Activated T-cell treated with anti-CD3 and anti-CD28 coated beads, Interleukin-2, amount 50 U/mL, for 24 hours (primary cell): ENCODE data around the gene MPHOSPH9.
A peak's percentile ranks its signal among the peaks of the same experiment; 100 is the strongest.

Source experiments
- DNase-seq: peaks from one replicate; pipeline ENCODE4 v3.0.0-alpha.2; 2020
- H3K27ac Mint-ChIP-seq: 2 replicates; pipeline ENCODE4 v1.8.0; 2020; ENCODE audit warnings: mild to moderate bottlenecking, mixed read lengths
- H3K27me3 Mint-ChIP-seq: 2 replicates; pipeline ENCODE4 v1.8.0; 2020; ENCODE audit warnings: mixed read lengths
- H3K36me3 Mint-ChIP-seq: 2 replicates; pipeline ENCODE4 v1.8.0; 2020; ENCODE audit warnings: low read depth, mixed read lengths
- H3K4me1 Mint-ChIP-seq: 2 replicates; pipeline ENCODE4 v1.8.0; 2020; ENCODE audit warnings: low read depth, mixed read lengths
- H3K4me3 Mint-ChIP-seq: 2 replicates; pipeline ENCODE4 v1.8.0; 2020; ENCODE audit warnings: mild to moderate bottlenecking, moderate library complexity, mixed read lengths
- H3K9me3 Mint-ChIP-seq: 2 replicates; pipeline ENCODE4 v1.8.0; 2020; ENCODE audit warnings: mixed read lengths

MPHOSPH9 gene

DNA sequence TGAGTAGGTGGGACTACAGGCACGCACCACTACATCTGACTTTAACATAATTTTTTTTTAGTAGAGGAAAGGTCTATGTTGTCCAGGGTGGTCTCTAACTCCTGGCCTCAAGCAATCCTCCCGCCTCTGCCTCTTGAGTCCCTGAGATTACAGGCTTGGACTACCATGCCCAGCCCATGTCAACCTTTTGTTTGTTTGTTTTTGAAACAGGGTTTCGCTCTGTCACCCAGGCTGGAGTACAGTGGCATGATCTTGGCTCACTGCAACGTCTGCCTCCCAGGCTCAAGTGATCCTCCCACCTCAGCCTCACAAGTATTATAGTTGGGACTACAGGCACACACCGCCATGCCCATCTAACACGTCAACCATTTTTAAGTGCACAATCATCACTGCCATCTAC lies 111.3 kb downstream of the MPHOSPH9 start:
- Mint-ChIP-seq H3K4me3 (no peak overlapping the region), H3K36me3 (no peaks in the 10 kb centered on the region), H3K4me1 (peaks cover 61% of the 10 kb centered on the region), H3K9me3 (no peaks in the 10 kb centered on the region), H3K27ac (peak overlapping the region; percentile 0), H3K27me3 (no peaks in the 10 kb centered on the region)
- DNase-seq: no peak

DNA sequence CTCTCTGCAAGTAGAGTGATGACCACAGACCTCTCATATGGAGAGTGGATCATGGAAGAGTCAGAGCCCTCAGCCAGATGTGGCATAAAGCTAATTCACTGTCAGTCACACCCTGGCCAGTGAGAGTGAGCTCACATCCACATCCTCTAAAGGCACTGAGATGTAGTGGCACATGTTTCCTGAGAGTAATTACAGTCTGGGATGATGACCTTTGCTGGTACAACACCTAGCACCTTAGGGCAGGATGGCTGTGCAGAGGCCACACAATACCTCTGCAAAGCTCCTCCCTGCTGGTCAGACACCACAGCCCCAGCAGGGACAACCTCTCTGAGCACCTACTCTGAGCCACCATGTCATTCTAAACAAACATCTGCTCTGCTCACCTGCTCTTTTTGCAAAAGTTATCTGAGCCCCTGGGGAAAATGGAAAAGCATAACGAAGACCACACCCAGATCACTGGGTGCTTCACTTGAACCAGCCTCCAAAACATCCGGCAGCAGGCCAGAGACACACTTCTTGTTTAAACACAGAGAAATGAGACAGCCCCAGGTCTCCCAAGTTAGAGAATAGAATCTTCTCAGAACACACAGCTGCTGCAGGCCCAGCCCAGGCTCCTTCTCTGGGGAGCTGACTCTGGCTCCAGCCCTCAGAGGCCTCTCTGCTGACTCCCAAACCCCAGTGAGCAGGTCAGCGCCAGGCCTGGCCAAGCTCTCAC lies 112.3 kb downstream of the MPHOSPH9 start:
- Mint-ChIP-seq H3K27ac (peak overlapping the region; percentile 89), H3K36me3 (no peaks in the 10 kb centered on the region), H3K27me3 (no peaks in the 10 kb centered on the region), H3K4me3 (peak overlapping the region; percentile 32), H3K9me3 (no peaks in the 10 kb centered on the region), H3K4me1 (peaks cover 64% of the 10 kb centered on the region)
- DNase-seq: no peak

DNA sequence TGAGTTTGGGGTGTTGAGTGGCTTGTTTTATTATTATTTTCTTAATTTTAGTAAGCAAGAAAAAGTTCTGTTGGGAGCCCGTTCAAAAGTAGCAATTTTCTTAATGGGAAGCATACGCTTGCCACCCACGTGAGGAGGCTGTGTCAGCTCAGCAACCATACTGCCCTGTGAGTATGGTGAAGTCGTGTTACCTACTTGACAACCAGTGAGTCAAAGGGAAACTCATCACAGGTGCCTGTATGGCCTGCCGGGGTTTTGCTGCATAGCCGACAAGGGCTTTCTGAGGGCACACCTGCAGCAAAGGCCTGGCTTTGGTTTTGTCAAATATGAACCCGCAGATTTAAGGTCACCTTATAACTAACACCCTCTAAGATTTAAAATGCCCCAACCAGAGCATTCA lies 113.1 kb downstream of the MPHOSPH9 start:
- peak overlapping the region; percentile 21 for H3K4me3 Mint-ChIP-seq
- H3K27me3 Mint-ChIP-seq: no peaks in the 10 kb centered on the region
- peak; percentile 53 for DNase-seq
- H3K36me3 Mint-ChIP-seq: no peaks in the 10 kb centered on the region
- peak overlapping the region; percentile 89 for H3K27ac Mint-ChIP-seq
- H3K4me1 Mint-ChIP-seq: peaks cover 70% of the 10 kb centered on the region
- no peaks in the 10 kb centered on the region for H3K9me3 Mint-ChIP-seq

DNA sequence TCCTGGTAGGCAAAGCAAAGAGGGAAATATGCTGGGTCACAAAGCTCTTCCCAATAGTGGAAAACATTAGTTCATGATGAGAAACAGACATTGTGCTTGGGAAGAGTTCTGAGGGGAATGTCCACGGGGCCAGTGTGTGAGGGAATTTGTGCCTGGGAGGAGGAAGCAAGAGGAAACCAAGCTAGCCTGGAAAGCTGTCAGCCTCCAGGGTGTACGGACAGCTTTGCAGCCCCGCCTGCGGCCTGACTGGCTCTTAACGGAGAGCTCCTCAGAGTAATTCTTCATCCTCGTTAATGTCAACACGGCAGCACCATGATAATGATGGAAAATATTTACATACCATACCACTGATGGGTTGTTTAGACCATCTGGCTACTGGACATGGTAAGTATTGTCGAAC lies 114.4 kb downstream of the MPHOSPH9 start:
- Mint-ChIP-seq H3K27me3 (no peaks in the 10 kb centered on the region), H3K4me3 (no peak overlapping the region), H3K36me3 (no peaks in the 10 kb centered on the region), H3K27ac (no peak overlapping the region), H3K4me1 (peaks cover 78% of the 10 kb centered on the region), H3K9me3 (no peaks in the 10 kb centered on the region)
- no peak for DNase-seq

DNA sequence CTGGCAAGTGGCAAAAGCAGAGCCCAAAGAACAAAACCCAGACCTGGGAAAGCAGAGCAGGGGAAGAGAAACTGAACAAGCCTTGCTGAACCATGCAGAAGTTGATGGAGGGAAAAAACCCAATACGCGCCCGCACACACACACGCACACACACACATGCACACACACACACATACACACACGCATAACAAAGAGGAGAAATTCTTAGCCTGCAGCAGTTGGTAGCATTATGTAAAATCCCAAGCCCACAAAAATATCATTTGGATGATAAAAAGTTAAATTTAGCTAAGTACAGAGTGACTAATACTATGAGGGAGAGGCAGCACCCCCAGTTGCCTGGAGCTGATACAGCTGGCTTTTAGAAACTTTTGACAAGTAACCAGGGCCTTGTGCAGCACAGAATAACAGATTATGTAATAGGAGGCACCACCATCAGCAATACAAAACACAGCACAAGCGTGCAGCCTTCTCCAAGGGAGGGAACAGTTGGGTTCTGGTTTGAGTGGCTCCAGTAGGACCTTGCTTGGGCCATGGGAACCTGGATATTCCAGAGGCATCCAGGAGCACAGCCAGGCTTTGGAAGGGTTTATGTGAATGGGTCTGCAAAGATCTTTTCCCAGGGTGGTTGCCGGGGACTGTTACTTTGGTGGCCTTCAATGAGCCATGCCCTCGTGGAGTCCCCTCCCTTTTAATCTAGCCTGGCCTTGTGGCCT lies 117.4 kb downstream of the MPHOSPH9 start:
- H3K27ac Mint-ChIP-seq: no peak overlapping the region
- H3K9me3 Mint-ChIP-seq: no peaks in the 10 kb centered on the region
- peaks cover 64% of the 10 kb centered on the region for H3K4me1 Mint-ChIP-seq
- no peak overlapping the region for H3K4me3 Mint-ChIP-seq
- no peaks in the 10 kb centered on the region for H3K36me3 Mint-ChIP-seq
- DNase-seq: no peak
- no peaks in the 10 kb centered on the region for H3K27me3 Mint-ChIP-seq

DNA sequence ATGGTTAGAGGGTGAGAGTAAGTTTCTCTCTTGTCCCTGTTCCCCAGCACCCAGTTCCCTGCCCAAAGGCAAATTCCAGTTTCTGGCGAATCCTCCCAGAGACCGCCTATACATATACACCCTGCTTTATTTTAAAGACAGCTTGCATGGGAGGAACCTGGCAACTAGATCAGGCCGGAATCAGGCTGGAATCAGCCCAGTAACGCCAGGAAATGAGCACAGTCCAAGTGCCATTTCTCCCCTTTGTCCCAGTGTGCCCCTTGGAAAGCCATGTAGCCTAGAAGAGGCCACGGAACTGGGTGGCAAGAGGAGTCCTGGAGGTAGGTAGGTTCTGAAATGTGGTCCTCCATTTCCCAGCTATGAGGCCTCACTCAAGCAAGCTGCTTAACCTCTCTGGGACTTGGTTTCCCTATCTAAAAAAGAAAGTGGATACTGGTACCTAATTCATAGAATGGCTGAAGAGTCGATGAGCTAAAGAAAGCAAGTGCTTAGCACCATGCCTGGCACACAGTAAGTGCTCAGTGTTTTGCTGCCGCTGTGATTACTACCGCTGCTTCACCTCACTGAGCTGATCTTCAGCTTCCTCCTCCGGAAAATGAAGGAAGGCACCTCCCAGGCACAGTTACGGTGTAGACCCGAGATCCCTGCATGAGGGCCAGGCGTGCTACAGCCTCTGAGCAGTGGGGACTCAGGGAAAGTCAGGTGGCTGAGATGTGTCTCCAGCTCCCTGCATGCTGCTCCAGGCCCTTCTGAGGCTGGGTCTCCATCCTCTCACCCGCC lies 118.4 kb downstream of the MPHOSPH9 start:
- Mint-ChIP-seq H3K4me3 (no peak overlapping the region), H3K27ac (peak overlapping the region; percentile 10), H3K27me3 (no peaks in the 10 kb centered on the region), H3K9me3 (no peaks in the 10 kb centered on the region), H3K36me3 (no peaks in the 10 kb centered on the region), H3K4me1 (peaks cover 54% of the 10 kb centered on the region)
- no peak for DNase-seq

DNA sequence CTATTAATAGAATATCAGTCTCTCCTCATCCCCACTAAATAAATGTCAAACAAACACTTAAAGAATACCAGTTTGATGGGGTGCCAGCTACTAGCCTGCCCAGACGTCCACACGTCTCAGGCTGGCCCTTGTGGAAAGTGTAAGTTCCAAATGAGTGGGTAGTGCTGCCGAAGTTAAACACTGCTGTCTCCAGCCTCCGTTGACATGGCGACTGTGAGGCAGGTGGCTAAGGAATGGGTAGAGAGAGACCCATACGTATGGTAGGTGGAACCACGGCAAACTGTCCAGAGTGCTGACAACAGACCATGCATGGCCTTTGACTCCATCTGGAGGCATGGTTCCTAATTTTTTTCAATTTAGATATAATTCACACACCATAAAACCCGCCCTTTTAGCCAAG lies 119.9 kb downstream of the MPHOSPH9 start:
- no peaks in the 10 kb centered on the region for H3K27me3 Mint-ChIP-seq
- peaks cover 5% of the 10 kb centered on the region for H3K36me3 Mint-ChIP-seq
- H3K9me3 Mint-ChIP-seq: no peaks in the 10 kb centered on the region
- peaks cover 51% of the 10 kb centered on the region for H3K4me1 Mint-ChIP-seq
- DNase-seq: no peak
- no peak overlapping the region for H3K27ac Mint-ChIP-seq
- H3K4me3 Mint-ChIP-seq: no peak overlapping the region

DNA sequence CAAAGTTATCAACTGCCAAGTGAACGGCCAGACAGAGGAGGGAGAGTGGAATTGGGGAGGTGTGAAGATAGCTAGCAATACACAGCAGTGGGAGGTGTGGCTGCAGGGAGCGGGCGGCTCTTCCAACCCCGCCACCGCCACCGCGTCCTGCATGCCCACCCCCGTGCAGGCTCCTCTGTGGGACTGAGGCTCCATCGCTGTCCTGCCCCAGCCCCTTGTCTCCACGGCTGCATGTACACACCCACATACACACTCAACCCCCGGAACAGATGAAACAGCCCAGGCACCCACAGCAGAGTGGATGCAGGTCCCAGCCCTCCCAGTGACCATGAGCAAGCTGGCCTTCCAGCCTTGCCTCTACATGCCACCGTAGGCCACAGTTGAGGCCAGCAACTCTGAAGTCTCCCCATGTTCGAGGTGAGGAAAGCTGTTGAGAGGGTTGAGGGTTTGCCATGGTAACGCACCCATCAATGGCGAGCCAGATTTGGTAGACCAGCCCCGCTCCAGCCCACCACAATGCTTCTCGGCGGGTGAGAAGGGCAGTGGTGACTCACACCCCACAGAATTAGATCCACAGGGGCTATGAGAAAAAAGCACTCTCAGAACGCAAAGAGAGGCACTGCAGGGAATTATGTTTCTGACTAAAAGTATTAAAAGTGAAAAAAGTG lies 121.3 kb downstream of the MPHOSPH9 start:
- no peak for DNase-seq
- no peaks in the 10 kb centered on the region for H3K9me3 Mint-ChIP-seq
- peaks cover 58% of the 10 kb centered on the region for H3K4me1 Mint-ChIP-seq
- peaks cover 5% of the 10 kb centered on the region for H3K36me3 Mint-ChIP-seq
- H3K4me3 Mint-ChIP-seq: no peak overlapping the region
- no peaks in the 10 kb centered on the region for H3K27me3 Mint-ChIP-seq
- no peak overlapping the region for H3K27ac Mint-ChIP-seq

DNA sequence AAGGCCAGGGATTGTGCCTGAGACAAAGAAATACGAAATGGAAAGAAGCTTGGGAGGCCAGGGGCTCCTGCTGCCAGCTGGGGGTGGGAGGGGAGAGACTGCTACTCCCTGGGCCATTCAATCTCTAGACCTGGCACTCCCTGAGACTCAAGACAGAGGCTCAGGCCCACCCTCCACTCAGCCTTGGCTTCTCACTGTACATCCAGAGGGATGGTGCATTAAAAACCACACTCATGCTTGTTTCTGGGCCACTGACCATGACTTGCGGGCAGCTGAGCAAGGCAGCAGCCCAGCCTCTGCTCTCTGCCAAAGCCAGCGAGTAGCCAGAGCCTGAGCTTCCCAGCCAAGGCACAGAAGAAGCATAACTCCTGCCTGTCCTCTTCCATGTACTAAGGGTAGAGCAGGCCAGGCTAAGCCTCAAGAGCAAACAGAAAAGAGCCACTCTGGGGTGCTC lies 123.6 kb downstream of the MPHOSPH9 start:
- Mint-ChIP-seq H3K4me1 (peaks cover 54% of the 10 kb centered on the region), H3K27ac (no peak overlapping the region), H3K36me3 (peaks cover 5% of the 10 kb centered on the region), H3K9me3 (no peaks in the 10 kb centered on the region), H3K4me3 (no peak overlapping the region), H3K27me3 (no peaks in the 10 kb centered on the region)
- DNase-seq: no peak

DNA sequence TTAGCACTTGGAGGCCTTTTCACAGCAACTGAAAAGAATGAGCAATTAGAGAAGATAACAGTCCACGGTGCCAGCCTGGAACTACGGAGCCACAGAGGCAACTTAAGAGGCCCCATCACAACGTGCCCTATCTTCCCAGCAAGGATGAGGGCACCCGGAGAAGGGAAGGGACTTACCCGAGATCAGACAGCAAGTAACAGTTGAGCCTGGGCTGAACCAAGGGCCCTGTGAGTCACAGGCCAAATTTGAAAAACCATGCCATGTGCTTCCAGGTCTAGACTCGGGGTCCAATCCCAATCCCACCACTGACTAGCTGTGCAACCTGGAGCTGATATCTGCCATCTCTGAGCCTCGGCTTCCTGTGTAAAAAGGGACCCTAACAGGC lies 124.3 kb downstream of the MPHOSPH9 start:
- Mint-ChIP-seq H3K9me3 (no peaks in the 10 kb centered on the region), H3K27ac (peak overlapping the region; percentile 50), H3K27me3 (no peaks in the 10 kb centered on the region), H3K4me3 (no peak overlapping the region), H3K36me3 (peaks cover 5% of the 10 kb centered on the region), H3K4me1 (peaks cover 51% of the 10 kb centered on the region)
- no peak for DNase-seq

DNA sequence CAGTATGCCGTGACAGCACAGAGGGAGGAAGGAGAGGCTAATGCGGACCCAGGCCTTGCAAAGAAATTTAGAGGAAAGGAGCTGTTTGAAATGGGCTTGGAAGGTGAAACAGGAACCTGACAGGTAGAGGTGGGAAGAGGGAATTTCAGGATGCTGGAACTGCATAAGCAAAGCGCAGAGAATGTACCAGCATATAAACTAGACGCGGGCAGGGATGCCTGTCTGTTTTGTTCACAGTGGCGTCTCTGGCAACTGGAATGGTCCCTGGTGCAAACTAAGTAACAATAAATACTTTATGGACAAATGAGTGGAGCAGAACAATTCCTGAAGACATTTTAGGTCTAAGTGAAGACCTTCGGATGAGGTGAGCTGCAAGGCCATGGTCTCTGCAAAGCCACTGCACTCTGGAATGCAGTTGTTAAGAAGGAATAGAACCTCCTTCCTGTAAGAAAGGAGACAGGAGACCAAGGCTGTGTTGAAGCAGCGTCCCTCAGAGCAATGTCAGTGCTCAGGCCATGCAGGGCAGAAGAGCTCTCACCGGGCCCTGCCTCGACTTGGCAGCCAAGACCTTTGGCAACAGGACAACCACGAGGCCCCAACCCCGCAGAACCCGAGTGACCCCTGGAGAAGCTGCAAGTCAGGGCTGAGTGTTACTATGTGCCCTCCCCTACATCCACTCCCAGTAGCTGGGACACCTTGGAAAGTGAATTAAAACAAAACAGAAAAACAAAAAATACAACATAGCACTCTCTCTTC lies 124.8 kb downstream of the MPHOSPH9 start:
- Mint-ChIP-seq H3K4me3 (no peak overlapping the region), H3K27ac (peak overlapping the region; percentile 50), H3K36me3 (peaks cover 5% of the 10 kb centered on the region), H3K27me3 (no peaks in the 10 kb centered on the region), H3K4me1 (peaks cover 52% of the 10 kb centered on the region), H3K9me3 (no peaks in the 10 kb centered on the region)
- DNase-seq: no peak

DNA sequence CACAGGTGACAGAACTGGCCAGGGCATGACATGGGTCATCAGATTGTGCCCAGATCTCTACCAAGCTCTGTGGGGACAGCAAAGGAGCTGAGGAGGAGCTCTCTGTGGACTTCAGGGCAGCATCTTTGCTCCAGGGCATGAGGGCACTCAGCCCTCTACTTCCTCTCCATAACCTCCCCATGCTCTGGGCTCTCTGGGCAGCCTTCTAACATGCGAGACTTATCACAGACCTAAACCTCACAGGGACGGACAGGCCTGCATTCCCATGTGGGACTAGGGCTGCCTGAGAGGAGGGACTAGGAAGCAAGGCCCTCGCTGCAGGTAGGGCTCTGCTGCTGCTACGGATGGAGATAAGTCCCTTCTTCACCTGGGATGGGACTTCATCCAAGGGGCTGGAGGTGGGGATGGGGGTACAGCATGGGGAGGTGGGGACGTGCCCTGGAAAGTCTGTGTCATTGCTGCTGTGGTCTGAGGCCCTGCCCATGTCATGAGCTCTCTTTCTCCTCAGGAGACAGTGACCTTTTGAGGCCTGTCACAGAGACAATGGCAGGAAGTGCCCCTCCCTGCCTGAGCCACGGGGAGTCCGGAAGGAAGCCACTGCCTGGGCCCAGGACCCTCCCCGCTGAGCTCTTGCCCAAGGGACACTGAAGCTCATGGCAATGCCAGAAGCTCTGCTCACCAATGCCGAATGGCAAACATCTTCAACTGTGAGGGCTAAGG lies 126.1 kb downstream of the MPHOSPH9 start:
- Mint-ChIP-seq H3K36me3 (peaks cover 5% of the 10 kb centered on the region), H3K27ac (peak overlapping the region; percentile 93), H3K27me3 (no peaks in the 10 kb centered on the region), H3K9me3 (no peaks in the 10 kb centered on the region), H3K4me1 (peaks cover 58% of the 10 kb centered on the region), H3K4me3 (peak overlapping the region; percentile 33)
- DNase-seq: peak; percentile 70

DNA sequence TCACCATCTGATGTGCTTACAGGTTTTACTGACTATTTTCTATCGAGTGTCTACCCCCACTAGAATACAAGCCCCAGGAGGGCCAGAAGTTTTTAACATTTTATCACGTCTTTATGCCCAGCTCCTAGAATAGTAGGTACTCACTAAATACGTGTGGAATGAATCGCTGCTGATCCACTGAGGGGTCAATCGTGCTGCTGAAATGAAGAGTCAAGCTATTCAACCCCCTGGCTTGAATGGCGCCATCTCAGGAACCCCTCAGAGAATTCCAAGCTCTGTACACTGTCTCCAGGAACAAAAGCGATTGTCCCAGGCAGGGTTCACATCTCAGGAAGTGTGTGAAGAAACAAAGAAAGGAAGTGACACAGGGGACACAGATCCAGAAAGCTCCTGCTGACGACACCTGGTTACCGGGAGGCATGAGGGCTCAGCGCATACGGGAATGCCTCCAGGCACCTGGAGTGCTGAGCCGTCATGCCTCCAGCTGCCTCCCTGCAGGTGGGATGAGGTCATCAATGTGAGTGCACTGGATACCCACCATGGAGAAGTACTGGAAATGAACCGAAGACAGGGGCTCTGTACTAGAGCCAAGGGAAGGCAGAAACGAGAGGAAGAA lies 127.6 kb downstream of the MPHOSPH9 start:
- no peak overlapping the region for H3K4me3 Mint-ChIP-seq
- peaks cover 52% of the 10 kb centered on the region for H3K4me1 Mint-ChIP-seq
- no peaks in the 10 kb centered on the region for H3K9me3 Mint-ChIP-seq
- peaks cover 5% of the 10 kb centered on the region for H3K36me3 Mint-ChIP-seq
- no peaks in the 10 kb centered on the region for H3K27me3 Mint-ChIP-seq
- DNase-seq: no peak
- H3K27ac Mint-ChIP-seq: peak overlapping the region; percentile 93
